GM21723 (cell line): ENCODE results near the gene KATNB1.

Experiments used
- ATAC-seq: cut with Tn5 transposase; IDR thresholded peaks from one replicate; pipeline ENCODE4 v1.9.1; 2021; ENCODE audit warnings: mild to moderate bottlenecking, moderate library complexity; ENCODE audit not compliant: unreplicated experiment

Gene KATNB1, protein sequence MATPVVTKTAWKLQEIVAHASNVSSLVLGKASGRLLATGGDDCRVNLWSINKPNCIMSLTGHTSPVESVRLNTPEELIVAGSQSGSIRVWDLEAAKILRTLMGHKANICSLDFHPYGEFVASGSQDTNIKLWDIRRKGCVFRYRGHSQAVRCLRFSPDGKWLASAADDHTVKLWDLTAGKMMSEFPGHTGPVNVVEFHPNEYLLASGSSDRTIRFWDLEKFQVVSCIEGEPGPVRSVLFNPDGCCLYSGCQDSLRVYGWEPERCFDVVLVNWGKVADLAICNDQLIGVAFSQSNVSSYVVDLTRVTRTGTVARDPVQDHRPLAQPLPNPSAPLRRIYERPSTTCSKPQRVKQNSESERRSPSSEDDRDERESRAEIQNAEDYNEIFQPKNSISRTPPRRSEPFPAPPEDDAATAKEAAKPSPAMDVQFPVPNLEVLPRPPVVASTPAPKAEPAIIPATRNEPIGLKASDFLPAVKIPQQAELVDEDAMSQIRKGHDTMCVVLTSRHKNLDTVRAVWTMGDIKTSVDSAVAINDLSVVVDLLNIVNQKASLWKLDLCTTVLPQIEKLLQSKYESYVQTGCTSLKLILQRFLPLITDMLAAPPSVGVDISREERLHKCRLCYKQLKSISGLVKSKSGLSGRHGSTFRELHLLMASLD

DNA sequence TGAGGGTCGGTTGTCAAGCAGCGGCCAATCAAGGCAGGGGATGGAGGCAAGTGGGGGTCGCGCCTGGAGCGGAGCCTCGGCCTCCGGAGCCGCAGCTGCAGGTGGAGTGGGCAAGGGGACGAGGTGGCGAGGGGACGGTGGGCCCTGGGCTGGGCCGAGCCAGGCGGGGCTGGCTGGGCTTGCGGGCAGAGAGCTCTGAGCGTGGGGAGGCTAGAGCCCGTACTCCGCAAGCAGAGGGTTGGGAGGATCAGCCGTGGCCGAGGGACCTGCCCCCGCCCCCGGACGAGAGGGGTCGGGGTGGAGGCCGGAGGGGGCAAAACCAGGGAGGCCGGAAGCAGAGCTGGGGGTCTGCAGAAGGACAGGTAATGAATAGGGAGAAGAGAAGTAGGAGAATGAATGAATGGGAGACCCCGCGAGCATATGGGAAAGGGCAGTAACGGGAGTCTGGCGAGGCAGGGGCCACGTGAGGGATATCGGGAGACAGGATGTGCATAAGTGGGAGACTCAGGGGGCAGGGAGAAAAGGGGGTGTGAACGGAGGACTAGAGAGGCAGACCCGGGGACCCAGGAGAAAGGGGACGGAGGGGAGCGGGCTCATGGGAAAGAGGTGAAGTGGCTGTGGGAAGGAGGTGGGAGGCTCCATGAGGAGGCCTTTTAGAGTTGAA is at the start of gene KATNB1:
Gene KATNB1 (plus strand): TSS at position 16 of the 664 bp plus-strand sequence. CDS start 1,474 bp downstream, outside the sequence.
- peak; percentile 32 for ATAC-seq

DNA sequence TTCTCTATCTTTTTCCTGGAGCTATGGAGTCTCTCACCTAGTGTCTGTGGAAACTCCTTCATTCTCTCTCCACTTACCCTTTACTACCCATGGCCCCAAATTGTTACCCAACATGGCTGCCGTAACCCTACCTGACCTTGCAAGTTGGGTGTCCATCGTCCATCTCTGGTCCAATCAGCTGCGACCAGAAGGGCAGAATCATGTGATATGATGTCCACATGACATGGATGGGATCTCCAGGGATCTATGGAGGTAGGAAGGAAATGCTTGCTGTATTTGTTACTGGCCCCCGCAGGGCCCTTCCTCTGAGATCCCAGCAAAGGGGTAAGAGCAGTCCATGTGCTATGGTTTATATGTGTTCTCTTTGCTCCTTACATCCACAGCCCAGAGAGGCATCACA is 49.0 kb upstream of the KATNB1 start:
- ATAC-seq = no peak

- no peak for ATAC-seq
Observed at GRCh38 chr16:57687363-57687929, 48.1 kb upstream of the KATNB1 start.

GRCh38 chr16:57688487-57688986 is 47.0 kb upstream of the KATNB1 start:
- ATAC-seq = no peak

GRCh38 chr16:57688987-57689761 is 46.4 kb upstream of the KATNB1 start:
- no peak for ATAC-seq

GRCh38 chr16:57689762-57690558 is 45.6 kb upstream of the KATNB1 start:
- peak; percentile 77 for ATAC-seq

GRCh38 chr16:57690782-57691471 is 44.6 kb upstream of the KATNB1 start:
- ATAC-seq = no peak

- ATAC-seq = no peak
Observed at GRCh38 chr16:57692636-57693035, 42.9 kb upstream of the KATNB1 start.

- no peak for ATAC-seq
Observed at GRCh38 chr16:57693550-57693949, 42.0 kb upstream of the KATNB1 start.

DNA sequence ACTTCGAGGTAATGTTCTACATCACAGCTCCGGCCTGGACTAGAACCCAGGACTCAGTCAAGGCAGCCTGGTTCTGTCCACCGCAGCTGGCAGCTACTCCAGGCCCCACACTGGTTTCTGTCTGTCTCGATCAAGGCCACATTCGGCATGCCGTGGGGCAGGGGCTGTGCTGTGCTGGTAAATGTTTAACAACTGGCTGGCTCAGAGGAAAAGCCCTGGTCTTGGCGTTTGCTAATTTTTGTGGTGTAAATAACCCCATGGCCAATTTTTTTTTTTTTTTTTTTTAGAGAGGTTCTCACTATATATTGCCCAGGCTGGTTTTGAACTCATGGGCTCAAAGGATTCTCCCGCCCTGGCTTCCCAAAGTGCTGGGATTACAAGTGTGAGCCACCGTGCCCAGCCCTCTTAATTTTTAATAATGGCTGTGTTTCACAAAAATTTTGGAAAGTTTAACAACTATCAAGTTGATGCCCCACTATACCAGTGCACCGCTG is 41.3 kb upstream of the KATNB1 start:
- no peak for ATAC-seq

GRCh38 chr16:57694725-57695679 is 40.6 kb upstream of the KATNB1 start, which contains the start of gene DRC7:
Gene DRC7, plus strand, starts transcription at chr16:57694806. Its CDS starts 3,144 bp downstream, at chr16:57697950.
- no peak for ATAC-seq

GRCh38 chr16:57695680-57696069 is 39.9 kb upstream of the KATNB1 start:
- no peak for ATAC-seq

DNA sequence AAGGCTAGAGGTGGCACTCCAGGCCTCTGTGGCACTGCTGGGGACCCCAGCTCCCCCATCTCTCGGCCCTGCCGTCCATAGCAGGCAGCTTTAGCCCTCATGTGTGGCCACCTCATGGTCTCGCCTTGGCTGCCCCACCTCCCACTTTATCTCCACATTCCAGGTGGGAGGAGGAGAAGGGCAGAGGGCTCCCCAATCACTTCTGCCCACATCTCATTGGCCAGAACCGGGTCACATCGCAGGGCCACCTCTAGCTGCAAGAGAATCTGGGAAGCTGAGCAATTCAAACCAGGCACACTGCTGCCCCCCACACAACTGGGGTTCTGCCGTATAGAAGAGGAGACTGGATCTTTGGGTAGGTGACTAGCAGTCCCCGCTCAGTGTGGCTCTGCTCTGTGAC is 39.3 kb upstream of the KATNB1 start:
- ATAC-seq = no peak

GRCh38 chr16:57697896-57698537 is 37.6 kb upstream of the KATNB1 start:
- no peak for ATAC-seq

DNA sequence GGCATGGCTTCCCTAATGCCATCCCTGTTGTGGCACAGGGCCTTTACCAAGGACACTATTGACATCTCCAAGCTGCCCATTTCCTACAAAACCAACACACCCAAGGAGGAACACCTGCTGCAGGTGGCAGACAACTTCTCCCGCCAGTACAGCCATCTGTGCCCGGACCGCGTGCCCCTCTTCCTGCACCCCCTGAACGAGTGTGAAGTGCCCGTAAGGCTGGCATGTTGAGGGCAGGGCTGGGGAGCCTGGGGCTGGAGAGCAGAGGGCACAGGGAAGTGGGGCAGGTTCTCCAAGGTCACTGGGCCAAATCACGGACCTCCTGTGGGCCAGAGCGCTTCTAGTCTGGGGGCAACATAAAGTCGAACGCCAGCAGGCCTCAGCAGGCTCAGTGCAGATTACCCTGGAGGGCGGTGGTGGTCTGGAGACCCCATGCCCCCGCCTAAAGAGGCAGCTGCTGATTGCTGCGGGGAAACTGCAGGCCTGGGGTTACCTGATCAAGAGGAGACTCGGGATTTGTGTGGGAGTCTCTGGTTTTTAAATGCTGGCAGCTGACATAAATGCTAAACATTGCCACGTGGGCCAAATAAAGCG is 36.7 kb upstream of the KATNB1 start:
- no peak for ATAC-seq

GRCh38 chr16:57699481-57699880 is 36.1 kb upstream of the KATNB1 start:
- no peak for ATAC-seq

DNA sequence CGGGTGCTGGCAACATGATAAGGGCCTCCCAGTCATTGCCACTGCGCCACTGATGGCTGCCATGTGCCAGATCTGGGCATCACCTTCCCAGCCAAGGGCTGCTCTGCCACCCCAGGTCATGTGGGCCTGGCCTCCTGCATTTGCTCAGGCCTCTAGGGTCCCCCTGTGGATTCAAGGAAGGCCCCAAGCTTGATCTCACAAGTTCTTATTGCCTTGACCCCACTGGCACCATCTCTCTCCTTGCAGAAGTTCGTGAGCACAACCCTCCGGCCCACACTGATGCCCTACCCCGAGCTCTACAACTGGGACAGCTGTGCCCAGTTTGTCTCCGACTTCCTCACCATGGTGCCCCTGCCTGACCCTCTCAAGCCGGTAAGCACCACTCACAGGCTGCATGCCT is 35.7 kb upstream of the KATNB1 start:
- ATAC-seq = no peak
